Transverse colon (tissue), 4 donors: Measurements from ENCODE around the gene RUBCNL. TPM values are rescaled to one million over a fixed set of nuclear protein-coding genes. Genes with fewer than 3 reads are reported as not detected.

Experiments
- DNase-seq: peaks from one replicate; pipeline ENCODE4 v3.0.0-alpha.2; 2019
- H3K27ac ChIP-seq, 4 donors: fragments of 200-600 bp; sonication (generic); 2 replicates each; pipeline ENCODE4 v1.5.1; 2016 to 2018; ENCODE audit warnings: inconsistent platforms in 4 of 4
- H3K27me3 ChIP-seq: fragments of 200-600 bp; sonication (generic); 2 replicates; pipeline ENCODE4 v1.5.1; 2017; ENCODE audit warnings: inconsistent platforms
- H3K36me3 ChIP-seq, 4 donors: fragments of 200-600 bp; sonication (generic); 2 replicates each; pipeline ENCODE4 v1.5.1; 2017 to 2019; ENCODE audit warnings: inconsistent platforms in 4 of 4
- H3K4me1 ChIP-seq, 4 donors: fragments of 200-600 bp; sonication (generic); 2 replicates each; pipeline ENCODE4 v1.5.1; 2017 to 2020; ENCODE audit warnings: inconsistent platforms in 4 of 4
- H3K4me3 ChIP-seq, 4 donors: fragments of 200-600 bp; sonication (generic); 1 replicate in 1 of 4; 2 replicates in 3 of 4; pipeline versions ENCODE4 v1.5.1 to v1.6.1; 2017 to 2019; ENCODE audit warnings: inconsistent platforms in 4 of 4
- H3K9me3 ChIP-seq, 2 donors: fragments of 200-600 bp; sonication (generic); 2 replicates each; pipeline ENCODE4 v1.5.1; 2017 to 2019; ENCODE audit warnings: inconsistent platforms in 2 of 2
- CTCF ChIP-seq, 5 experiments: fragments of 200-600 bp in 3 of 5; fragments of 450-650 bp in 2 of 5; sonication (generic) in 3 of 5; IDR thresholded peaks; 1 replicate in 2 of 5; 2 replicates in 3 of 5; pipeline ENCODE4 v1.5.1; 2016 to 2017; ENCODE audit warnings: antibody characterized with exemption in 5 of 5, inconsistent platforms in 3 of 5, mild to moderate bottlenecking in 2 of 5, moderate library complexity in 1 of 5
- EP300 ChIP-seq: sonication (generic); formaldehyde crosslinking; IDR thresholded peaks from one replicate; pipeline ENCODE4 v1.6.1; 2017; ENCODE audit warnings: antibody characterized with exemption, low read depth
- POLR2A ChIP-seq: fragments of 450-650 bp; IDR thresholded peaks from one replicate; pipeline ENCODE4 v1.6.1; 2016; ENCODE audit warnings: antibody characterized with exemption, mild to moderate bottlenecking, moderate library complexity
- POLR2AphosphoS5 ChIP-seq, 3 donors: sonication (generic); formaldehyde crosslinking; IDR thresholded peaks; one replicate each; pipeline ENCODE4 v1.6.1; 2016; ENCODE audit warnings: antibody characterized with exemption in 3 of 3
- WGBS, 2 donors: methylation state at CpG; one replicate each; pipeline ENCODE4 v1.1.5; 2018; ENCODE audit warnings: low coverage in 1 of 2; 5-methylcytosine and 5-hydroxymethylcytosine counted together
- in situ Hi-C, 4 donors: fragments of 200-750 bp; cut with MboI; loops; one replicate each; pipeline versions ENCODE4 v1.15.0 to v1.15.1; 2017; ENCODE audit warnings: low sequenced_read_pairs in 3 of 4, low pct_ligation_motif_present in 1 of 4, low pct_unique_long_range_greater_than_20kb in 1 of 4
- intact Hi-C: fragments of 100-400 bp; cut with DNase I; formaldehyde crosslinking; loops from one replicate; pipeline ENCODE4 v1.15.1; 2023; ENCODE audit warnings: low total_unique reads
- total RNA-seq, 4 donors: library from RNA; depleted of rRNA; stranded (reverse); fragments of >200 nt; gene quantifications; one replicate each; pipeline ENCODE4 v1.1.0, GENCODE V29; 2016

The RUBCNL gene
- total RNA-seq, 4 donors from 2014 or later, result 2.8 to 27.2 (median 14.2) TPM

GRCh38 chr13:46313024-46313423, 74.0 kb downstream of the RUBCNL start:
- H3K36me3 ChIP-seq, result no peaks in the 10 kb centered on the region
- in situ Hi-C loops (no loop called here), intact Hi-C loops (no loop called here)
- H3K4me1 ChIP-seq, result no peaks in the 10 kb centered on the region
- no peak overlapping the region for H3K27ac ChIP-seq
- no peaks in the 10 kb centered on the region for H3K27me3 ChIP-seq
- no peaks in the 10 kb centered on the region for H3K9me3 ChIP-seq
- H3K4me3 ChIP-seq, result no peak overlapping the region
- TF ChIP-seq EP300, result no peak
- no peak for TF ChIP-seq POLR2AphosphoS5 (IDR thresholded peaks at IDR 0.05)
- TF ChIP-seq POLR2A, result no peak
- no peak for TF ChIP-seq CTCF (IDR thresholded peaks at IDR 0.05)
- DNase-seq, result no peak
- WGBS, 2 donors, result 87 to 100% methylated on average over 1 of the region's 1 CpG

GRCh38 chr13:46311217-46311616, 75.8 kb downstream of the RUBCNL start:
- in situ Hi-C loops, result no loop called here
- DNase-seq, result no peak
- Histone ChIP-seq H3K4me3 (no peak overlapping the region), H3K36me3 (no peaks in the 10 kb centered on the region), H3K9me3 (no peaks in the 10 kb centered on the region), H3K27me3 (no peaks in the 10 kb centered on the region), H3K4me1 (no peaks in the 10 kb centered on the region), H3K27ac (no peak overlapping the region)
- TF ChIP-seq POLR2AphosphoS5 (IDR thresholded peaks at IDR 0.05), result no peak
- 92% methylated on average over 2 of the region's 2 CpGs for WGBS, 2 donors
- intact Hi-C loops, result no loop called here

- WGBS, 2 donors, result 70 to 80% methylated on average over 1 of the region's 1 CpG
- no peak for DNase-seq
- no peak overlapping the region for H3K27ac ChIP-seq
- H3K9me3 ChIP-seq, result no peaks in the 10 kb centered on the region
- no peaks in the 10 kb centered on the region for H3K4me1 ChIP-seq
- H3K27me3 ChIP-seq, result no peaks in the 10 kb centered on the region
- no peak overlapping the region for H3K4me3 ChIP-seq
- in situ Hi-C loops, result no loop called here
- no peaks in the 10 kb centered on the region for H3K36me3 ChIP-seq
- intact Hi-C loops, result no loop called here
- TF ChIP-seq POLR2A (no peak), CTCF (IDR thresholded peaks at IDR 0.05) (no peak), EP300 (no peak), POLR2AphosphoS5 (IDR thresholded peaks at IDR 0.05) (no peak)
Observed at GRCh38 chr13:46310066-46310465, 77.0 kb downstream of the RUBCNL start.

GRCh38 chr13:46307554-46307953, 79.5 kb downstream of the RUBCNL start:
- intact Hi-C loops (no loop called here), in situ Hi-C loops (no loop called here)
- DNase-seq, result no peak
- no peaks in the 10 kb centered on the region for H3K9me3 ChIP-seq
- WGBS, 2 donors, result 86 to 89% methylated on average over 1 of the region's 1 CpG
- TF ChIP-seq EP300, result no peak
- TF ChIP-seq POLR2A, result no peak
- TF ChIP-seq POLR2AphosphoS5 (IDR thresholded peaks at IDR 0.05), result no peak
- TF ChIP-seq CTCF (IDR thresholded peaks at IDR 0.05), result no peak
- no peaks in the 10 kb centered on the region for H3K36me3 ChIP-seq
- H3K4me3 ChIP-seq, result no peak overlapping the region
- H3K27me3 ChIP-seq, result no peaks in the 10 kb centered on the region
- no peak overlapping the region for H3K27ac ChIP-seq
- H3K4me1 ChIP-seq, result no peaks in the 10 kb centered on the region

- 87 to 94% methylated on average over 3 of the region's 3 CpGs for WGBS, 2 donors
- no peak for TF ChIP-seq CTCF (IDR thresholded peaks at IDR 0.05)
- TF ChIP-seq EP300, result no peak
- no peak for TF ChIP-seq POLR2AphosphoS5 (IDR thresholded peaks at IDR 0.05)
- no peak for TF ChIP-seq POLR2A
- DNase-seq, result no peak
- H3K27ac ChIP-seq, result no peak overlapping the region
- intact Hi-C loops, result no loop called here
- in situ Hi-C loops, result no loop called here
- H3K27me3 ChIP-seq, result no peaks in the 10 kb centered on the region
- no peaks in the 10 kb centered on the region for H3K9me3 ChIP-seq
- no peak overlapping the region for H3K4me3 ChIP-seq
- H3K4me1 ChIP-seq, result no peaks in the 10 kb centered on the region
- no peaks in the 10 kb centered on the region for H3K36me3 ChIP-seq
Observed at GRCh38 chr13:46304546-46304945, 82.5 kb downstream of the RUBCNL start.
